Keratinocyte (primary cell): ENCODE data around the gene POLD3.

Source experiments
- EZH2 ChIP-seq: IDR thresholded peaks from one replicate; pipeline ENCODE4 v1.6.1; 2012; ENCODE audit warnings: inconsistent platforms, mild to moderate bottlenecking, low read length, moderate library complexity
- TF ChIP-seq, protein P1 (sequence below), 3 experiments: IDR thresholded peaks in 1 of 3; conservative IDR thresholded peaks in 1 of 3; optimal IDR thresholded peaks in 1 of 3; 2 replicates in 2 of 3; 3 replicates in 1 of 3; pipeline versions ENCODE3 to v1.5.1; 2011; ENCODE audit warnings: low read length in 3 of 3, mild to moderate bottlenecking in 3 of 3, moderate library complexity in 2 of 3, control low read depth in 1 of 3, inconsistent platforms in 1 of 3; ENCODE audit not compliant: insufficient read depth in 2 of 3; ENCODE audit errors: extremely low read depth in 1 of 3

DNA sequence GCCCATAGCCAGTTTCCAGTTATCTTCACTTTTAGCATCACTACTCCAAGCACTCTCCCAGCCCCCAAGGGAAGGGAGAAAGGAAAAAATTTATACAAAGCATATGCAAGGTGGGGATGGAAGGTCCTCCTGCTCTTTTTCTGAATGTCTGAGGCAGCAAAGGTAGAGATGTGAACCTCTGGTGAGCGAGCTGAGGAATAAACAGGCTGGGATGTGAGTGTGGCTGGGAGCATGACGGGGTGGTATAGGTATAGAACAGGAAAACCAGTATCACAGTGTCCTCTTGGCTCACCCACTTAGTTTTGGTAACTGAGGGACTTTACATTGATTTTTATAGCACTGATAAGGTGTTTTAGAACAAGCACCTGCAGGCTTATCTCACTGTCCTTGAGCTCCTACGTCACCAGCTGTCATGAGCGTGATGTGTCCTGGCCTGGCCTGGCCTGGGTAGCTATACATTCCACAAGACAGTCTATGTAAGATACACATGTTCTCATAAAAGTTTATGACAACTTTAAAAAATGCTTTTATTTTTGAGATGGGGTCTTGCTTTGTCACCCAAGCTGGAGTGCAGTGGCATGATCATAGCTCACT lies 10.3 kb upstream of the POLD3 start:
- TF ChIP-seq, protein P1, sequence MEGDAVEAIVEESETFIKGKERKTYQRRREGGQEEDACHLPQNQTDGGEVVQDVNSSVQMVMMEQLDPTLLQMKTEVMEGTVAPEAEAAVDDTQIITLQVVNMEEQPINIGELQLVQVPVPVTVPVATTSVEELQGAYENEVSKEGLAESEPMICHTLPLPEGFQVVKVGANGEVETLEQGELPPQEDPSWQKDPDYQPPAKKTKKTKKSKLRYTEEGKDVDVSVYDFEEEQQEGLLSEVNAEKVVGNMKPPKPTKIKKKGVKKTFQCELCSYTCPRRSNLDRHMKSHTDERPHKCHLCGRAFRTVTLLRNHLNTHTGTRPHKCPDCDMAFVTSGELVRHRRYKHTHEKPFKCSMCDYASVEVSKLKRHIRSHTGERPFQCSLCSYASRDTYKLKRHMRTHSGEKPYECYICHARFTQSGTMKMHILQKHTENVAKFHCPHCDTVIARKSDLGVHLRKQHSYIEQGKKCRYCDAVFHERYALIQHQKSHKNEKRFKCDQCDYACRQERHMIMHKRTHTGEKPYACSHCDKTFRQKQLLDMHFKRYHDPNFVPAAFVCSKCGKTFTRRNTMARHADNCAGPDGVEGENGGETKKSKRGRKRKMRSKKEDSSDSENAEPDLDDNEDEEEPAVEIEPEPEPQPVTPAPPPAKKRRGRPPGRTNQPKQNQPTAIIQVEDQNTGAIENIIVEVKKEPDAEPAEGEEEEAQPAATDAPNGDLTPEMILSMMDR (optimal IDR thresholded peaks at IDR 0.05 in 1 of 3, IDR thresholded peaks at IDR 0.05 in 1 of 3, conservative IDR thresholded peaks at IDR 0.05 in 1 of 3; ENCODE audit: extremely low read depth in 1 of 3, insufficient read depth in 2 of 3, low read length in 3 of 3): no peak
- no peak for TF ChIP-seq EZH2
